ENCODE measurements around the gene TCEANC. TPM values are rescaled to one million over a fixed set of nuclear protein-coding genes. Genes with fewer than 3 reads are reported as not detected.
"Not testable (repeated sequence)": the region's sequence is repeated elsewhere in the genome, so short reads cannot be mapped to it uniquely, and the experiment has no call there.

The TCEANC gene
- total RNA-seq, 4 donors from 2014 or later: 2.9 to 4.1 (median 3.3) TPM

GRCh38 chrX:13673016-13673415 is 20.1 kb downstream of the TCEANC start:
- Histone ChIP-seq H3K27ac (no peak overlapping the region), H3K27me3 (no peaks in the 10 kb centered on the region), H3K9me3 (no peaks in the 10 kb centered on the region), H3K4me1 (no peaks in the 10 kb centered on the region), H3K4me3 (no peak overlapping the region), H3K36me3 (no peaks in the 10 kb centered on the region)
- in situ Hi-C loops (cut with MboI; ENCODE audit: low sequenced_read_pairs in 4 of 4): loop anchor here in 1 of 4 donors (25.0 kb wide), 1 partner anchor 364 kb away; the partner anchor contains the start of gene GEMIN8
- no peak for DNase-seq
- TF ChIP-seq, protein P1, sequence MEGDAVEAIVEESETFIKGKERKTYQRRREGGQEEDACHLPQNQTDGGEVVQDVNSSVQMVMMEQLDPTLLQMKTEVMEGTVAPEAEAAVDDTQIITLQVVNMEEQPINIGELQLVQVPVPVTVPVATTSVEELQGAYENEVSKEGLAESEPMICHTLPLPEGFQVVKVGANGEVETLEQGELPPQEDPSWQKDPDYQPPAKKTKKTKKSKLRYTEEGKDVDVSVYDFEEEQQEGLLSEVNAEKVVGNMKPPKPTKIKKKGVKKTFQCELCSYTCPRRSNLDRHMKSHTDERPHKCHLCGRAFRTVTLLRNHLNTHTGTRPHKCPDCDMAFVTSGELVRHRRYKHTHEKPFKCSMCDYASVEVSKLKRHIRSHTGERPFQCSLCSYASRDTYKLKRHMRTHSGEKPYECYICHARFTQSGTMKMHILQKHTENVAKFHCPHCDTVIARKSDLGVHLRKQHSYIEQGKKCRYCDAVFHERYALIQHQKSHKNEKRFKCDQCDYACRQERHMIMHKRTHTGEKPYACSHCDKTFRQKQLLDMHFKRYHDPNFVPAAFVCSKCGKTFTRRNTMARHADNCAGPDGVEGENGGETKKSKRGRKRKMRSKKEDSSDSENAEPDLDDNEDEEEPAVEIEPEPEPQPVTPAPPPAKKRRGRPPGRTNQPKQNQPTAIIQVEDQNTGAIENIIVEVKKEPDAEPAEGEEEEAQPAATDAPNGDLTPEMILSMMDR (IDR thresholded peaks at IDR 0.05 in 4 of 5, conservative IDR thresholded peaks at IDR 0.05 in 1 of 5): no peak
- TF ChIP-seq POLR2A (IDR thresholded peaks at IDR 0.05): no peak
- intact Hi-C loops (cut with DNase I; ENCODE audit: low total_unique reads): no loop called here
- no peak for ATAC-seq

GRCh38 chrX:13676885-13677284 is 23.9 kb downstream of the TCEANC start:
- H3K9me3 ChIP-seq: no peaks in the 10 kb centered on the region
- DNase-seq (no peak), ATAC-seq (no peak)
- TF ChIP-seq, protein P1 (IDR thresholded peaks at IDR 0.05 in 4 of 5, conservative IDR thresholded peaks at IDR 0.05 in 1 of 5): no peak
- no peak for TF ChIP-seq POLR2A (IDR thresholded peaks at IDR 0.05)
- no peaks in the 10 kb centered on the region for H3K4me1 ChIP-seq
- H3K4me3 ChIP-seq: no peak overlapping the region
- in situ Hi-C loops (cut with MboI; ENCODE audit: low sequenced_read_pairs in 4 of 4) (no loop called here), intact Hi-C loops (cut with DNase I; ENCODE audit: low total_unique reads) (no loop called here)
- H3K27ac ChIP-seq: no peak overlapping the region
- no peaks in the 10 kb centered on the region for H3K36me3 ChIP-seq
- H3K27me3 ChIP-seq: no peaks in the 10 kb centered on the region

GRCh38 chrX:13679700-13680099 is 26.8 kb downstream of the TCEANC start:
- H3K4me1 ChIP-seq; in situ Hi-C loops (cut with MboI; ENCODE audit: low sequenced_read_pairs in 4 of 4); H3K27ac ChIP-seq; H3K9me3 ChIP-seq; H3K4me3 ChIP-seq; DNase-seq; intact Hi-C loops (cut with DNase I; ENCODE audit: low total_unique reads); H3K36me3 ChIP-seq; H3K27me3 ChIP-seq; ATAC-seq: not testable (repeated sequence)

DNA sequence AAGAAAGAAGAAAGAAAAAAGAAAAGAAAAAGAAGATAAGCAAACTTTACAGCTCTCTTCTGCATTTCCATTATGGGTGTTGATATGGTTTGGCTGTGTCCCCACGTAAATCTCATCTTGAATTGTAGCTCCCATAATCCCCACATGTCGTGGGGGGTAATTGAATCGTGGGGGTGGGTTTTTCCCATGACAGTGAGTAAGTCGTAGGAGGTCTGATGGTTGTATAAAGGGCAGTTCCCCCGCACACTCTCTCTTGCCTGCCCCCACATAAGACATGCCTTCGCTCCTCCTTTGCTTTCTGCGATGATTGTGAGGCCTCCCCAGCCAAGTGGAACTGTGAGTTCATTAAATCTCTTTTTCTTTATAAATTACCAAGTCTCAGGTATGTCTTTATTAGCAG is 28.7 kb downstream of the TCEANC start:
- no peak overlapping the region for H3K27ac ChIP-seq
- TF ChIP-seq, protein P1 (IDR thresholded peaks at IDR 0.05 in 4 of 5, conservative IDR thresholded peaks at IDR 0.05 in 1 of 5): no peak
- no peak for TF ChIP-seq POLR2A (IDR thresholded peaks at IDR 0.05)
- ATAC-seq (no peak), DNase-seq (no peak)
- intact Hi-C loops (cut with DNase I; ENCODE audit: low total_unique reads) (no loop called here), in situ Hi-C loops (cut with MboI; ENCODE audit: low sequenced_read_pairs in 4 of 4) (no loop called here)
- H3K4me1 ChIP-seq: no peaks in the 10 kb centered on the region
- no peaks in the 10 kb centered on the region for H3K27me3 ChIP-seq
- H3K36me3 ChIP-seq: no peaks in the 10 kb centered on the region
- H3K9me3 ChIP-seq: no peaks in the 10 kb centered on the region
- H3K4me3 ChIP-seq: no peak overlapping the region

GRCh38 chrX:13684361-13684760 is 31.4 kb downstream of the TCEANC start:
- no peak overlapping the region for H3K27ac ChIP-seq
- TF ChIP-seq, protein P1 (IDR thresholded peaks at IDR 0.05 in 4 of 5, conservative IDR thresholded peaks at IDR 0.05 in 1 of 5): no peak
- TF ChIP-seq POLR2A (IDR thresholded peaks at IDR 0.05): no peak
- no peaks in the 10 kb centered on the region for H3K9me3 ChIP-seq
- H3K36me3 ChIP-seq: no peaks in the 10 kb centered on the region
- intact Hi-C loops (cut with DNase I; ENCODE audit: low total_unique reads): no loop called here
- ATAC-seq (no peak), DNase-seq (no peak)
- in situ Hi-C loops (cut with MboI; ENCODE audit: low sequenced_read_pairs in 4 of 4): no loop called here
- H3K4me3 ChIP-seq: no peak overlapping the region
- H3K27me3 ChIP-seq: no peaks in the 10 kb centered on the region
- H3K4me1 ChIP-seq: no peaks in the 10 kb centered on the region

All from gastrocnemius medialis (tissue), 4 donors.